Activated naive CD4-positive, alpha-beta T cell treated with anti-CD3 and anti-CD28 coated beads for 36 hours (primary cell): ENCODE data around the gene BORA. TPM values are rescaled to one million over a fixed set of nuclear protein-coding genes. Genes with fewer than 3 reads are reported as not detected.
"Not testable (repeated sequence)": the region's sequence is repeated elsewhere in the genome, so short reads cannot be mapped to it uniquely, and the experiment has no call there.

Source experiments
- CTCF ChIA-PET: fragments of 350-600 bp; sonication (Branson Sonifier 250); formaldehyde crosslinking; loops from one replicate; lab custom pipeline; 2021; ENCODE audit warnings: antibody characterized with exemption; lab: Charles Lee
- DNase-seq: peaks from one replicate; pipeline ENCODE4 v3.0.0-alpha.2; 2020
- H3K27ac Mint-ChIP-seq: one replicate; pipeline ENCODE4 v1.8.0; 2021; ENCODE audit warnings: mild to moderate bottlenecking, mixed read lengths
- H3K27me3 Mint-ChIP-seq: one replicate; pipeline ENCODE4 v1.8.0; 2021; ENCODE audit warnings: low read depth, mixed read lengths
- H3K36me3 Mint-ChIP-seq: one replicate; pipeline ENCODE4 v1.8.0; 2021; ENCODE audit warnings: low read depth, mixed read lengths
- H3K4me1 Mint-ChIP-seq: one replicate; pipeline ENCODE4 v1.8.0; 2021; ENCODE audit warnings: low read depth, mixed read lengths
- H3K4me3 Mint-ChIP-seq: one replicate; pipeline ENCODE4 v1.8.0; 2021; ENCODE audit warnings: mild to moderate bottlenecking, moderate library complexity, mixed read lengths
- H3K9me3 Mint-ChIP-seq: one replicate; pipeline ENCODE4 v1.8.0; 2021; ENCODE audit warnings: mixed read lengths
- intact Hi-C: fragments of 100-400 bp; cut with micrococcal nuclease; formaldehyde crosslinking; loops from one replicate; pipeline ENCODE4 v1.15.1; 2023
- total RNA-seq, 2 experiments: library from RNA; stranded (reverse); gene quantifications; one replicate each; pipeline ENCODE4 v1.2.3, GENCODE V29; 2021

Gene BORA
- total RNA-seq, 2 experiments from 2014 or later, result 17.3 to 19.5 TPM

DNA sequence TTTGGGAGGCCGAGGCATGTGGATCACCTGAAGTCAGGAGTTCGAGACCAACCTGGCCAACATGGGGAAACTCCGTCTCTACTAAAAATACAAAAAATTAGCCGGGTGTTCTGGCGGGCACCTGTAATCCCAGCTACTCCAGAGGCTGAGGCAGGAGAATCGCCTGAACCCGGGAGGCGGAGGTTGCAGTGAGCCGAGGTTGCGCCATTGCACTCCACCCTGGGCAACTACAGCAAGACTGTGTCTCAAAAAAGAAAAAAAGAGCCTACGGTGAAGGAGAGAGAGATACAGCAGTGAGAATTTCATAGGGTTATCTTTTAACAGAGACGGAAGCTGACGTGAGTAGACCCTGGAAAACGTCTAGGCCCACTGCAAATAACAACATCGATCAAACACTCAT lies 1.5 kb upstream of the BORA start:
- DNase-seq, H3K9me3 Mint-ChIP-seq, CTCF ChIA-PET, H3K27me3 Mint-ChIP-seq, H3K27ac Mint-ChIP-seq: not testable (repeated sequence)
- intact Hi-C loops, result loop anchor here (2.0 to 5.0 kb wide), 3 partner anchors 983 to 1435 kb away; partner anchors contain the start of gene KLF12
- Mint-ChIP-seq H3K4me1 (peaks cover 39% of the 10 kb centered on the region), H3K36me3 (peaks cover 35% of the 10 kb centered on the region), H3K4me3 (peak overlapping the region; percentile 90)

DNA sequence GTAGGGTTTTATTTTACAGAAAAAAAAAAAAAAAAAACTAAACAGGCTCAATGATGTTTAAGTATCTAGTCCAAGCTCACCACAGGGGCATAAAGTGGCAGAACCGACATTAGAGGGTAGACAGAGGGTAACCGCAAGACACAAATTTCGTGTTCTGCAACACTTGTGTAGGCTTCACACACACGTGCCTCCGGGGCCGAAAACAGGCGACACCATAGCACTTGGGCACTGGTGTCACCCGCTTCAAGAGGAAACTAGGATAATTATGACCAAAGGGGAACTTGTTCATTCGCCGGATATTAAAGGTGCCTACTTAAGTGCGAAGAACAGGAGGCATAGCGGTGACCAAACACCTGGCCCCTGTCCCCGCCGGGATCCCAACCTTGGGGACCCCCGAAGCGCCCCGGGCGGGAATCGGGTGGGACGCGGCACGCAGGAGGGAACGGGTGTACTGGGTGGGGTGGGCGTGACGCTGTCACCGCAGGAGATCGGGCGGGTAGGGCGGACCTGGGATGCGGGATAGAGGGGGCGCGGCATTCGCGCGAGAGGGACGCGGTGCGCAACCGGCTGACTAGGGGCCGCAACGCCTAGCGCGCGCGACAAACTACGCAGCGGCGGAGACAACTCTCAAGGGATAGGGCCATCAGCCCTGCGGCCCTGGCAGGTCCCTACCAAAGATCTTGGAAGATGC lies 852 bp upstream of the BORA start:
- peak overlapping the region; percentile 81 for H3K27ac Mint-ChIP-seq
- H3K9me3 Mint-ChIP-seq, result no peaks in the 10 kb centered on the region
- peaks cover 43% of the 10 kb centered on the region for H3K4me1 Mint-ChIP-seq
- H3K36me3 Mint-ChIP-seq, result peaks cover 34% of the 10 kb centered on the region
- DNase-seq, result peak; percentile 58
- CTCF ChIA-PET, result no interaction called here
- H3K4me3 Mint-ChIP-seq, result peak overlapping the region; percentile 90
- intact Hi-C loops, result loop anchor here (1.0 to 5.0 kb wide), 6 partner anchors 54 to 1436 kb away; partner anchors contain the start of genes DIS3 and KLF12
- no peaks in the 10 kb centered on the region for H3K27me3 Mint-ChIP-seq

DNA sequence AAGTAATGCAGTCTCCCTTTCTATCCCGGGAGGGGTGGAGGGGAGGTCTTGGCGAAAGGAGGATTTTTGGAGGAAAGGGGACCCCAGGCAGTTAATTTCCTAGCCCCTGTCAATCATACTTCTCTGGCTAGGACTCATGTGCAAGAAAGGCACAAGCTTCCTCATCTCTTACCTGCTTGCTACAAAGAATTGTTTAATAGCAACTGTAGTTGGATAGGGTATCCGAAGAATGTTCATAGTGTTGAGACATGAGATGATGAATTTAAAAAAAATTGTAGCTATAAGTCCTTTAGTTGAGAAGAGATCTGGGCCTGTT lies 525 bp downstream of the BORA start:
- Mint-ChIP-seq H3K27ac (peak overlapping the region; percentile 81), H3K4me1 (peaks cover 36% of the 10 kb centered on the region), H3K36me3 (peaks cover 31% of the 10 kb centered on the region), H3K4me3 (peak overlapping the region; percentile 90), H3K9me3 (no peaks in the 10 kb centered on the region), H3K27me3 (no peaks in the 10 kb centered on the region)
- CTCF ChIA-PET, result no interaction called here
- DNase-seq, result no peak
- intact Hi-C loops, result loop anchor here (5.0 kb wide), 1 partner anchor 1404 kb away; the partner anchor contains the start of gene KLF12

DNA sequence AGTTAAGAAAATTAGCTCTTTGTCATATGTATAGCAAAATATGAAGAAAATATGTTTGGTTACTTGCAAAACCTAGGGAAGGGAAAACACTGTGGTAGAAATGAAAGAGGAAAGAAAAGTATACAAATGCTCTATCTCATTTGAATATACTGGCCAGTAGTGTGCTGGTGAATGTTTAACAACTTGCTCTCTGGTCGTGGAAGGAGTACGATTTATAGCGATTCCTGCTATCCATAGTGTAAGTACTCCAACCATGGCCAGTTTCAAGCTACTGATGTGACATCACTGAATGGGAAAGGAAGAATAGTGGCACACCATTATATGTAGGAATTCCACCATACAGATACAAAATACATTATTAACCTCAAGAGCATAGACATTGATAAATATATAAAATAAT lies 9.3 kb downstream of the BORA start:
- DNase-seq, result no peak
- Mint-ChIP-seq H3K4me3 (no peak overlapping the region), H3K27ac (no peak overlapping the region), H3K36me3 (peaks cover 42% of the 10 kb centered on the region), H3K27me3 (no peaks in the 10 kb centered on the region), H3K9me3 (no peaks in the 10 kb centered on the region), H3K4me1 (peaks cover 4% of the 10 kb centered on the region)
- intact Hi-C loops, result no loop called here
- CTCF ChIA-PET, result no interaction called here

DNA sequence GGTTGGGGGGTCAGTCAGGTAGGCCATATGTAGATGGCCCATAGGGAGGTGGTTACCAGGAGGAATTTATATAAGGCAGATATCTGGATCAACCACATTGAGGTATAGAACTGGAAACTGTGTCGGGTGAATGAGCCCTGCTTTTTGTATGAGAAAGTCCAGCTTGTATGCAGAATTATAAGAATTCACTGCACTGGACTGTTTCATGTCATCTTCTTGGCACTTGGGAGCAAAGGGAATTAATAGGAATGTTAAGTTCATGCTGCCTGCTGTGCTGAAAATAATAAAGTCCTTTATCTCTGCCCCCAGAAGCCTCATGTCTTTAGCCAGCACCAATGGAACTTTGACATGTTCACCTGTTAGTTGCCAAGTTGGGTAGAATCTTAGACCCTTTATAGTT lies 12.3 kb downstream of the BORA start:
- intact Hi-C loops, result no loop called here
- CTCF ChIA-PET, result no interaction called here
- Mint-ChIP-seq H3K36me3 (peaks cover 39% of the 10 kb centered on the region), H3K27ac (no peak overlapping the region), H3K4me1 (peaks cover 5% of the 10 kb centered on the region), H3K27me3 (no peaks in the 10 kb centered on the region), H3K9me3 (no peaks in the 10 kb centered on the region), H3K4me3 (no peak overlapping the region)
- no peak for DNase-seq

DNA sequence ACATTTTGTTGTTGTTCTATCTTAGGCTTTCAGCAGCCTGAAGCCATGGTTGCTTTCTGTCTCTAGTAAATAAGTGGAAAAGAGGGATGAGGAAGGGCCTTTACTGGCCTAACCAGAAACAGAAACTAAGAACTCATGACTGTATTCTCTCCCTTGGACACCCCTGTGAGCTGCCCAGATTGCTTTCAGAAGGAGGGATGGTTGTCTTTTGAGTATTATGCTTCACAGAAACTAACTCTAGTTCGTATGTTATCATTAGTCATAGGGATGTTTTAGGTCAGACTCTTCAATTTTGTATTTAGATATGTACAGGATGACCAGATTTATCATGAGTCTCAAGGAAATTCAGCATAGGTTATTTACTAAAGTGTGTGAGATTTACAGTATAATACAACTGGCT lies 17.5 kb downstream of the BORA start:
- Mint-ChIP-seq H3K27me3 (no peaks in the 10 kb centered on the region), H3K36me3 (peaks cover 43% of the 10 kb centered on the region), H3K9me3 (no peaks in the 10 kb centered on the region), H3K4me3 (no peak overlapping the region), H3K4me1 (peaks cover 14% of the 10 kb centered on the region), H3K27ac (no peak overlapping the region)
- CTCF ChIA-PET, result no interaction called here
- intact Hi-C loops, result no loop called here
- no peak for DNase-seq

DNA sequence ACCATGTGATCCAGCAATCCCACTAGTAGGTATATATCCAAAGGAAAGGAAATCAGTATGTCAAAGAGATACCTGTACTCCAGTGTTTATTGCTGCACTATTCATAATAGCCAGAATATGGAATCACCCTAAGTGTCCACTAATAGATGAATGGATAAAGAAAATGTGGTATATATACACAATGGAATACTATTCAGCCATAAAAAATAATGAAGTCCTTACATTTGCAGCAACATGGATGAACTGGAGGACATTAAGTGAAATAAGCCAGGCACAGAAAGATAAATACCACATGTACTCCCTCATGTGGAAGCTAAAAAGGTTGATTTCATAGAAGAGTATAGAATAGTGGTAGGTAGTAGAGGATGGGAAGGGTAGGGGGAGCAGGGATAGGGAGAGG lies 23.5 kb downstream of the BORA start:
- intact Hi-C loops, result no loop called here
- H3K4me1 Mint-ChIP-seq, result peaks cover 10% of the 10 kb centered on the region
- H3K36me3 Mint-ChIP-seq, result peaks cover 60% of the 10 kb centered on the region
- H3K4me3 Mint-ChIP-seq, result no peak overlapping the region
- CTCF ChIA-PET, result interaction anchor here (1.6 kb wide), 1 partner anchor 13 kb away, joined by 3 read pairs; no protein-coding TSS in a partner anchor
- DNase-seq, result no peak
- H3K9me3 Mint-ChIP-seq, result no peaks in the 10 kb centered on the region
- H3K27me3 Mint-ChIP-seq, result no peaks in the 10 kb centered on the region
- no peak overlapping the region for H3K27ac Mint-ChIP-seq

DNA sequence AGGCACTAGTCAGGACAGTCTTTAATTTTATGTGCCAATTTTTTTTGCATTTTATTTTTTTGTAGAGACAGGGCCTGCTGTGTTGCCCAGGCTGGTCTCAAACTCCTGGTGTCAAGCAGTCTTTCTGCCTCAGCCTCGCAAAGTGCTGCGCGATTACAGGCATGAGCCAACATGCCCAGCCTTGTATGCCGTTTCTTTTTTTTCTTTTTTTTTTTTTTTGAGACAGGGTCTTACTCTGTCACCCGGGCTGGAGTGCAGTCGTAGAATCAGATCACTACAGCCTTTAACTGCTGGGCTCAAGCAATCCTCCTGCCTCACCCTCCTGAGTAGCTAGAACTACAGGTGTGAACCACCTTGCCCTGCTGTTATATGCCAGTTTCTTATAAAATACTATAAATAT lies 26.4 kb downstream of the BORA start:
- Mint-ChIP-seq H3K4me1 (peaks cover 3% of the 10 kb centered on the region), H3K27me3 (no peaks in the 10 kb centered on the region), H3K36me3 (peaks cover 52% of the 10 kb centered on the region), H3K9me3 (no peaks in the 10 kb centered on the region), H3K4me3 (no peak overlapping the region), H3K27ac (no peak overlapping the region)
- intact Hi-C loops, result no loop called here
- CTCF ChIA-PET, result no interaction called here
- DNase-seq, result no peak

DNA sequence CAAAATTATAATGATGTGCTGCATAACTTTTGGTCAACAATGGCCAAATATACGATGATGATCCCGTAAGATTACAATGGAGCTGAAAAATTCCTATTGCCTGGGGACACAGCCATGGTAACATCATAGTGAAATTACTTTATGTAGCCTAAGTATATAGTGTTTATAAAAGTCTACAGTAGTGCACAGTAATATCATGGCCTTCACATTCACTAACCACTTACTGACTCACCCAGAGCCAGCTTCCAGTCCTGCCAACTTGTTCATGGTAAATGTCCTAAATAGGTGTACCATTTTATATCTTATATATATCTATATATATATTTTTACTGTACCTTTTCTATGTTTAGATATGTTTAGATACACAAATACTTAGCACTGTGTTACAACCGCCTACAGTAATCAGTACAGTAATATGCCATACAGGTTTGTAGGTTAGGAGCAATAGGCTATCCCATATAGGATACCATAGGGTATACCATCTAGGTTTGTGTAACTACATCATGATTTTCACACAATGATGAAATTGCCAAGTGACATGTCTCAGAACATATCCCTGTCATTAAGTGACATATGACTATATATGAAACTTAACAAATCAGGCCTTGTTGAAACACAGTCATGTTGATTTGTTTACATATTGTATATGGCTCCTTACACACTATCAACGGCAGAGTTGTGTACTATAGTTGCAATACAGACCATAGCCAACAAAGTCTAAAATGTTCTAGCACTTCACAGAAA lies 30.2 kb downstream of the BORA start:
- DNase-seq, result no peak
- Mint-ChIP-seq H3K27ac (no peak overlapping the region), H3K4me3 (no peak overlapping the region), H3K36me3 (peaks cover 42% of the 10 kb centered on the region), H3K9me3 (no peaks in the 10 kb centered on the region), H3K4me1 (no peaks in the 10 kb centered on the region), H3K27me3 (no peaks in the 10 kb centered on the region)
- CTCF ChIA-PET, result no interaction called here
- intact Hi-C loops, result no loop called here

DNA sequence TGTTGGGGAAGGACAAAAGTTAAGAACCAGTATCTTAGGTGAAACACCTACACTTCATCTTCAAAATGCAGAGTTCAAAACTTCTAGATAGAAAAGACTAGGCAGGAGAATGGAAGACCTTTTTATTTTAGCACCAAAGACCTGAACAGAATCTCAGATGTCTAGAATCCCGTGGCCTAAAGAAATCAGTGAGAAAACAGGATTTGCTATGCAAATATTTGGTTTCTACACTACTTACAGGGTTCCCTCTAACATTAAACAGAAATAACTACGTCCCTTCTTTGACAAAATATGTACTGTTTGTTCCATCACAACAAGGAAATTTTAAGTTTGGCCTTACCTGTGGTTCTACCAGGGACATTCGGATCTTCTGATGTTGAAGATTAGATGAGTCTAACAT lies 32.5 kb downstream of the BORA start:
- intact Hi-C loops, result loop anchor here (2.0 kb wide), 1 partner anchor 17 kb away; no protein-coding TSS in a partner anchor

DNA sequence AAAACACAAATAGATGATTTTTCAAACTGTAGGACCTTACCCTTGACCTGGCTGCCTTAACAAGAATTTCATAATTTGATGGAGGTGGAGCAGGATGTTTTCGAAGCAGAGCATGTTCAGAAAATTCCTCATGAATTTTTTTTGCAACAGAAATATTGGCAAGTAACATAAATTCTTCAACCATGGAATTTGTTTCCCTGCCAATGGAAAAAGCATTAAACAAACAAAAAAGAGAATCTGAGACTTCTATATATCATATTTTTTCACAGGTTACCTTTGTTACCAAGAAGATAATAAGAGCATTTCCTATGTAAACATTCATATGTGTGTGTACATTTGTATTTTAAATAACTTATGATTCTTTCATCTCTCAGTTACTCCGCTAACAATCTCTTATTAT lies 35.7 kb downstream of the BORA start:
- intact Hi-C loops, result no loop called here
- Mint-ChIP-seq H3K27ac (no peak overlapping the region), H3K4me3 (no peak overlapping the region), H3K27me3 (no peaks in the 10 kb centered on the region), H3K36me3 (peaks cover 43% of the 10 kb centered on the region), H3K9me3 (no peaks in the 10 kb centered on the region), H3K4me1 (no peaks in the 10 kb centered on the region)
- no peak for DNase-seq
- CTCF ChIA-PET, result no interaction called here

More for the DNA sequence above, 32.5 kb downstream of the BORA start:
- H3K36me3 Mint-ChIP-seq, result peaks cover 45% of the 10 kb centered on the region
- no peak overlapping the region for H3K27ac Mint-ChIP-seq
- H3K27me3 Mint-ChIP-seq, result no peaks in the 10 kb centered on the region
- H3K9me3 Mint-ChIP-seq, result no peaks in the 10 kb centered on the region
- CTCF ChIA-PET, result no interaction called here
- no peak for DNase-seq
- H3K4me1 Mint-ChIP-seq, result no peaks in the 10 kb centered on the region
- no peak overlapping the region for H3K4me3 Mint-ChIP-seq

DNA sequence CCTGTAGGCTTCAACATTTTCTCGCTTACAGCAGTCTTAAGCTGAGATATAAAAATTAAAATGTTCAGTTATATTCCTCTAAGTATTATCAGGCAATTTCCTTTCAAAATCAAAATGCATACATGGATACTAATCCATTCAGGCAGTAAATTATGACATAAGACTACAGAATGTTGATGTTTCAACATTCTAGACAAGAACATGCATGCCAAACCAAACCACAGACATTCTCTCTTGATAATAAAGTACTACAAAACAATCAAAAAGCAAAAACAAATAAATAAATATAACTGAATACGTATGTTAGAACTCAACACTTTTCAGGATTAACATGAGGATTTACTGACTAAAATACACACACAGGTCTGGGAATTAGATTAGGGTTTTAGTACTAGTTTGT lies 46.3 kb downstream of the BORA start:
- Mint-ChIP-seq H3K9me3 (no peaks in the 10 kb centered on the region), H3K4me1 (peaks cover 19% of the 10 kb centered on the region), H3K27ac (no peak overlapping the region), H3K27me3 (no peaks in the 10 kb centered on the region), H3K36me3 (peaks cover 44% of the 10 kb centered on the region), H3K4me3 (no peak overlapping the region)
- CTCF ChIA-PET, result no interaction called here
- intact Hi-C loops, result no loop called here
- no peak for DNase-seq
